Liver (tissue), 9 donors: ENCODE data around the gene CLCN2. TPM values are rescaled to one million over a fixed set of nuclear protein-coding genes. Genes with fewer than 3 reads are reported as not detected.

Experiments used
- DNase-seq: peaks from one replicate; pipeline ENCODE4 v3.0.0-alpha.2; 2017; ENCODE audit warnings: low spot score
- H3K27ac ChIP-seq, 2 donors: one replicate each; pipeline ENCODE4 v1.7.0; 2013; ENCODE audit warnings: inconsistent platforms in 2 of 2, low read length in 2 of 2, control low read depth in 1 of 2, low read depth in 1 of 2, mild to moderate bottlenecking in 1 of 2
- H3K27me3 ChIP-seq, 4 donors: one replicate each; pipeline versions ENCODE4 v1.6.1 to v1.7.0; 2013; ENCODE audit warnings: low read length in 3 of 4, inconsistent platforms in 1 of 4, mild to moderate bottlenecking in 1 of 4, moderate library complexity in 1 of 4; ENCODE audit not compliant: control insufficient read depth in 4 of 4, insufficient read depth in 4 of 4
- H3K36me3 ChIP-seq, 4 donors: one replicate each; pipeline versions ENCODE4 v1.6.1 to v1.7.0; 2013; ENCODE audit warnings: low read length in 3 of 4, mild to moderate bottlenecking in 3 of 4, low read depth in 1 of 4, moderate library complexity in 1 of 4; ENCODE audit not compliant: control insufficient read depth in 4 of 4, insufficient read depth in 3 of 4
- H3K4me1 ChIP-seq, 4 donors: one replicate each; pipeline versions ENCODE4 v1.6.1 to v1.7.0; 2013; ENCODE audit warnings: low read length in 3 of 4, mild to moderate bottlenecking in 3 of 4, moderate library complexity in 1 of 4; ENCODE audit not compliant: control insufficient read depth in 4 of 4, insufficient read depth in 4 of 4
- H3K4me3 ChIP-seq, 3 donors: one replicate each; pipeline versions ENCODE4 v1.6.1 to v1.7.0; 2013; ENCODE audit warnings: low read length in 3 of 3, control low read depth in 1 of 3, low read depth in 1 of 3, mild to moderate bottlenecking in 1 of 3
- H3K9ac ChIP-seq, 2 donors: one replicate each; pipeline ENCODE4 v1.7.0; 2013; ENCODE audit warnings: low read length in 2 of 2, mild to moderate bottlenecking in 2 of 2, moderate library complexity in 2 of 2, control low read depth in 1 of 2, low read depth in 1 of 2
- H3K9me3 ChIP-seq, 4 donors: one replicate each; pipeline versions ENCODE4 v1.6.1 to v1.7.0; 2013; ENCODE audit warnings: low read length in 3 of 4; ENCODE audit not compliant: control insufficient read depth in 4 of 4
- ATF3 ChIP-seq: IDR thresholded peaks from 2 replicates; pipeline ENCODE4 v1.6.1; 2016; ENCODE audit warnings: antibody characterized with exemption
- CTCF ChIP-seq: fragments of 150-350 bp; IDR thresholded peaks from 2 replicates; pipeline ENCODE4 v1.5.1; 2017; ENCODE audit warnings: improper control_type of control experiment, low read depth, low read length; ENCODE audit not compliant: missing input control
- EGR1 ChIP-seq, 2 donors: IDR thresholded peaks; 2 replicates each; pipeline ENCODE4 v1.6.1; 2016 to 2018; ENCODE audit warnings: antibody characterized with exemption in 2 of 2, low read depth in 2 of 2
- FOXA1 ChIP-seq: IDR thresholded peaks from 2 replicates; pipeline ENCODE4 v1.6.1; 2016; ENCODE audit warnings: antibody characterized with exemption
- FOXA2 ChIP-seq: IDR thresholded peaks from 2 replicates; pipeline ENCODE4 v1.6.1; 2016; ENCODE audit warnings: antibody characterized with exemption
- GABPA ChIP-seq, 2 donors: IDR thresholded peaks in 1 of 2; conservative IDR thresholded peaks in 1 of 2; 2 replicates each; pipeline ENCODE4 v1.6.1; 2016; ENCODE audit warnings: antibody characterized with exemption in 2 of 2, mild to moderate bottlenecking in 1 of 2, moderate library complexity in 1 of 2
- HNF4A ChIP-seq, 2 donors: conservative IDR thresholded peaks; 2 replicates each; pipeline ENCODE4 v1.6.1; 2016; ENCODE audit warnings: antibody characterized with exemption in 2 of 2, mild to moderate bottlenecking in 2 of 2
- HNF4G ChIP-seq: IDR thresholded peaks from 2 replicates; pipeline ENCODE4 v1.6.1; 2016; ENCODE audit warnings: antibody characterized with exemption
- JUND ChIP-seq, 2 donors: IDR thresholded peaks; 2 replicates each; pipeline ENCODE4 v1.6.1; 2016; ENCODE audit warnings: antibody characterized with exemption in 2 of 2
- MAX ChIP-seq: IDR thresholded peaks from 2 replicates; pipeline ENCODE4 v1.6.1; 2016; ENCODE audit warnings: antibody characterized with exemption
- NR2F2 ChIP-seq: IDR thresholded peaks from 2 replicates; pipeline ENCODE4 v1.6.1; 2016; ENCODE audit warnings: antibody characterized with exemption
- RAD21 ChIP-seq, 2 donors: IDR thresholded peaks; 2 replicates each; pipeline ENCODE4 v1.6.1; 2016; ENCODE audit warnings: antibody characterized with exemption in 2 of 2, mild to moderate bottlenecking in 2 of 2
- REST ChIP-seq: IDR thresholded peaks from 2 replicates; pipeline ENCODE4 v1.6.1; 2016; ENCODE audit warnings: antibody characterized with exemption, mild to moderate bottlenecking
- RXRA ChIP-seq, 2 donors: IDR thresholded peaks; 2 replicates each; pipeline ENCODE4 v1.6.1; 2017 to 2018; ENCODE audit warnings: antibody characterized with exemption in 2 of 2, mild to moderate bottlenecking in 1 of 2
- SP1 ChIP-seq: IDR thresholded peaks from 2 replicates; pipeline ENCODE4 v1.6.1; 2018; ENCODE audit warnings: antibody characterized with exemption, mild to moderate bottlenecking
- TAF1 ChIP-seq: conservative IDR thresholded peaks from 2 replicates; pipeline ENCODE4 v1.6.1; 2016; ENCODE audit warnings: antibody characterized with exemption, mild to moderate bottlenecking
- YY1 ChIP-seq: IDR thresholded peaks from 2 replicates; pipeline ENCODE4 v1.6.1; 2016; ENCODE audit warnings: antibody characterized with exemption, mild to moderate bottlenecking
- ZBTB33 ChIP-seq: IDR thresholded peaks from 2 replicates; pipeline ENCODE4 v1.6.1; 2016; ENCODE audit warnings: antibody characterized with exemption
- WGBS: extraction: QIAGEN DNeasy Blood & Tissue Kit; methylation state at CpG from one replicate; pipeline ENCODE4 v1.1.7; 2013; 5-methylcytosine and 5-hydroxymethylcytosine counted together
- polyA plus RNA-seq, 2 donors: library from polyadenylated mRNA; stranded (reverse) in 1 of 2; unstranded in 1 of 2; fragments of 200-250 nt in 1 of 2; fragments of >200 nt in 1 of 2; fragmentation: Nextera tagmentation in 1 of 2; extraction: Ambion mirVana in 1 of 2; gene quantifications; one replicate each; pipeline versions ENCODE4 v1.2.1 to v1.2.3, GENCODE V29; 2013 to 2015
- total RNA-seq, 2 donors: library from RNA; depleted of rRNA; stranded (reverse); fragments of >200 nt; gene quantifications; one replicate each; pipeline ENCODE4 v1.2.3, GENCODE V29; 2014
- donor health status: healthy.
- donor health status: healthy.
- donor health status: healthy.
- donor health status: healthy.
- donor health status: healthy.

CLCN2 gene
- total and polyA plus RNA-seq, 4 donors: 1.1 to 3.9 (median 2.6) TPM

GRCh38 chr3:184371570-184372018 lies 10.2 kb upstream of the CLCN2 start:
- Histone ChIP-seq H3K9ac (no peak overlapping the region), H3K36me3 (peaks cover 1 to 35% (median 27%) of the 10 kb centered on the region in 4 donors), H3K4me3 (no peak overlapping the region), H3K4me1 (peaks cover 0 to 21% (median 18%) of the 10 kb centered on the region in 4 donors), H3K27ac (no peak overlapping the region), H3K27me3 (no peaks in the 10 kb centered on the region), H3K9me3 (no peaks in the 10 kb centered on the region)
- TF ChIP-seq REST: no peak
- no peak for TF ChIP-seq EGR1 (IDR thresholded peaks at IDR 0.05; ENCODE audit: low read depth in 2 of 2)
- TF ChIP-seq HNF4G: no peak
- no peak for TF ChIP-seq YY1
- no peak for TF ChIP-seq ZBTB33
- TF ChIP-seq SP1: no peak
- peak in 1 of 2 donors; percentile 40 for TF ChIP-seq RXRA (IDR thresholded peaks at IDR 0.05)
- TF ChIP-seq JUND (IDR thresholded peaks at IDR 0.05): no peak
- no peak for TF ChIP-seq TAF1
- peak; percentile 100 for TF ChIP-seq RAD21 (IDR thresholded peaks at IDR 0.05)
- no peak for TF ChIP-seq NR2F2
- peak in 1 of 2 donors; percentile 13 for TF ChIP-seq HNF4A (conservative IDR thresholded peaks at IDR 0.05)
- TF ChIP-seq FOXA1: peak; percentile 73
- no peak for TF ChIP-seq MAX
- no peak for TF ChIP-seq GABPA (IDR thresholded peaks at IDR 0.05 in 1 of 2, conservative IDR thresholded peaks at IDR 0.05 in 1 of 2)
- peak; percentile 97 for TF ChIP-seq CTCF
- peak; percentile 53 for TF ChIP-seq FOXA2
- TF ChIP-seq ATF3: no peak
- 37% methylated on average over 5 of the region's 5 CpGs for WGBS
- peak; percentile 66 for DNase-seq
